AG04450 (cell line): ENCODE data around the gene TTC7B. TPM values are rescaled to one million over a fixed set of nuclear protein-coding genes. Genes with fewer than 3 reads are reported as not detected.

Experiments used
- CTCF ChIA-PET: fragments of 300-600, 350-600 bp; formaldehyde crosslinking; extraction: SDS; loops from one replicate; lab custom pipeline; 2022; ENCODE audit warnings: antibody characterized with exemption, inconsistent platforms; lab: Charles Lee
- POLR2A ChIA-PET: fragments of 350-600 bp; formaldehyde crosslinking; extraction: SDS; loops from one replicate; lab custom pipeline; 2021; ENCODE audit warnings: antibody characterized with exemption, inconsistent platforms; lab: Yijun Ruan, JAX
- DNase-seq: peaks from one replicate; pipeline ENCODE4 v3.0.0-alpha.2; 2011; ENCODE audit warnings: low read depth, low spot score
- H3K27ac ChIP-seq: one replicate; pipeline ENCODE4 v1.5.1; 2012; ENCODE audit warnings: low read depth, low read length, control low read depth
- H3K27me3 ChIP-seq: one replicate; pipeline ENCODE4 v1.6.0; 2012; ENCODE audit warnings: low read length; ENCODE audit not compliant: control insufficient read depth, insufficient read depth
- H3K4me3 ChIP-seq: 2 replicates; pipeline ENCODE4 v1.5.1; 2011; ENCODE audit warnings: mild to moderate bottlenecking, low read depth, low read length, control low read depth
- H3K9me3 ChIP-seq: 2 replicates; pipeline ENCODE4 v1.5.1; 2012; ENCODE audit warnings: low read length; ENCODE audit not compliant: control insufficient read depth, insufficient read depth
- CTCF ChIP-seq: IDR thresholded peaks from 2 replicates; pipeline ENCODE4 v1.5.1; 2011; ENCODE audit warnings: low read depth, low read length, control low read depth, inconsistent platforms
- polyA plus RNA-seq: library from polyadenylated mRNA; depleted of rRNA; stranded (reverse); fragments of >200 nt; gene quantifications from 2 replicates; pipeline ENCODE4 v1.2.3, GENCODE V29; 2011

The TTC7B gene
- polyA plus RNA-seq, 1 experiment = 36.0 TPM

GRCh38 chr14:90574188-90575131 lies 241.8 kb downstream of the TTC7B start:
- ChIA-PET CTCF (no interaction called here), POLR2A (no interaction called here)
- Histone ChIP-seq H3K27ac (no peak overlapping the region), H3K9me3 (0 out of 2 replicates have a peak, but pooled peaks cover 3% of the 10 kb centered on the region), H3K4me3 (no peak overlapping the region), H3K27me3 (no peaks in the 10 kb centered on the region)
- no peak for DNase-seq
- no peak for TF ChIP-seq CTCF

- H3K4me3 ChIP-seq = no peak overlapping the region
- no peak for TF ChIP-seq CTCF
- CTCF ChIA-PET = no interaction called here
Observed at GRCh38 chr14:90573385-90574105, 242.7 kb downstream of the TTC7B start.

GRCh38 chr14:90572441-90573150 lies 243.6 kb downstream of the TTC7B start:
- Histone ChIP-seq H3K27ac (no peak overlapping the region), H3K9me3 (0 out of 2 replicates have a peak, but pooled peaks cover 3% of the 10 kb centered on the region), H3K27me3 (no peaks in the 10 kb centered on the region), H3K4me3 (no peak overlapping the region)
- no peak for DNase-seq
- ChIA-PET CTCF (no interaction called here), POLR2A (no interaction called here)
- TF ChIP-seq CTCF = no peak

More at GRCh38 chr14:90573385-90574105, 242.7 kb downstream of the TTC7B start:
- Histone ChIP-seq H3K27ac (no peak overlapping the region), H3K27me3 (no peaks in the 10 kb centered on the region), H3K9me3 (0 out of 2 replicates have a peak, but pooled peaks cover 3% of the 10 kb centered on the region)
- POLR2A ChIA-PET = no interaction called here
- no peak for DNase-seq

GRCh38 chr14:90571149-90571947 lies 244.9 kb downstream of the TTC7B start:
- no peak overlapping the region for H3K4me3 ChIP-seq
- H3K27ac ChIP-seq = no peak overlapping the region
- ChIA-PET POLR2A (no interaction called here), CTCF (no interaction called here)
- no peak for DNase-seq
- H3K27me3 ChIP-seq = no peaks in the 10 kb centered on the region
- H3K9me3 ChIP-seq = 0 out of 2 replicates have a peak, but pooled peaks cover 3% of the 10 kb centered on the region
- no peak for TF ChIP-seq CTCF
